Natural killer cell (primary cell): Measurements from ENCODE around the gene GOLGA1. TPM values are rescaled to one million over a fixed set of nuclear protein-coding genes. Genes with fewer than 3 reads are reported as not detected.

Experiments
- ATAC-seq, 3 donors: fragments of 150-1000 bp in 2 of 3; fragments of 200-7000 bp in 1 of 3; cut with Tn5 transposase; 1 replicate in 1 of 3; 2 replicates in 2 of 3; pipeline ENCODE4 v1.10.0; 2021; ENCODE audit warnings: mild to moderate bottlenecking in 2 of 3, moderate library complexity in 2 of 3
- DNase-seq, 2 donors: peaks; one replicate each; pipeline versions ENCODE4 v3.0.0 to v3.0.0-alpha.2; 2013 to 2021; ENCODE audit warnings: mixed read lengths in 1 of 2
- H3K27ac ChIP-seq: one replicate; pipeline ENCODE4 v1.5.1; 2013; ENCODE audit warnings: mild to moderate bottlenecking, low read length
- H3K27me3 ChIP-seq: one replicate; pipeline ENCODE4 v1.6.1; 2013; ENCODE audit warnings: low read length; ENCODE audit not compliant: control insufficient read depth, insufficient read depth
- H3K36me3 ChIP-seq: one replicate; pipeline ENCODE4 v1.6.1; 2013; ENCODE audit warnings: low read length; ENCODE audit not compliant: control insufficient read depth, insufficient read depth
- H3K4me1 ChIP-seq: one replicate; pipeline ENCODE4 v1.6.1; 2013; ENCODE audit warnings: low read length; ENCODE audit not compliant: control insufficient read depth, insufficient read depth
- H3K4me3 ChIP-seq: one replicate; pipeline ENCODE4 v1.5.1; 2013; ENCODE audit warnings: low read length
- H3K9me3 ChIP-seq: one replicate; pipeline ENCODE4 v1.6.1; 2013; ENCODE audit warnings: low read length; ENCODE audit not compliant: control insufficient read depth, insufficient read depth
- H3K27ac Mint-ChIP-seq, 2 donors: one replicate each; pipeline ENCODE4 v1.8.0; 2022; ENCODE audit warnings: mild to moderate bottlenecking in 2 of 2, mixed read lengths in 2 of 2, moderate library complexity in 1 of 2
- H3K27me3 Mint-ChIP-seq, 2 donors: one replicate each; pipeline ENCODE4 v1.8.0; 2022; ENCODE audit warnings: low read depth in 2 of 2, mixed read lengths in 2 of 2
- H3K36me3 Mint-ChIP-seq: one replicate; pipeline ENCODE4 v1.8.0; 2022; ENCODE audit warnings: mixed read lengths
- H3K4me1 Mint-ChIP-seq, 2 donors: one replicate each; pipeline ENCODE4 v1.8.0; 2022; ENCODE audit warnings: mixed read lengths in 2 of 2
- H3K4me3 Mint-ChIP-seq: one replicate; pipeline ENCODE4 v1.8.0; 2022; ENCODE audit warnings: mild to moderate bottlenecking, moderate library complexity, mixed read lengths
- H3K9me3 Mint-ChIP-seq, 2 donors: one replicate each; pipeline ENCODE4 v1.8.0; 2022; ENCODE audit warnings: mixed read lengths in 2 of 2
- WGBS: methylation state at CpG from one replicate; pipeline ENCODE4 v1.1.7; 2013; ENCODE audit warnings: missing lambda C conversion rate; ENCODE audit not compliant: insufficient coverage; 5-methylcytosine and 5-hydroxymethylcytosine counted together
- intact Hi-C: fragments of 100-400 bp; cut with micrococcal nuclease; formaldehyde crosslinking; loops from one replicate; pipeline ENCODE4 v1.14.2; 2022
- total RNA-seq, 4 donors: library from RNA; stranded (reverse); fragments of 120-200 nt in 1 of 4; gene quantifications; one replicate each; pipeline versions ENCODE4 v1.2.3 to v1.2.4, GENCODE V29; 2013 to 2022
- TF ChIP-seq, protein P1 (sequence below): fragments of 200-600 bp; IDR thresholded peaks from one replicate; pipeline ENCODE4 v1.8.0; 2022; ENCODE audit warnings: antibody characterized with exemption

GOLGA1 gene
- total RNA-seq, 3 donors from 2014 or later (not counting 1 experiment from before 2014, with no cell fraction given): 21.5 to 32.4 (median 27.0) TPM

DNA sequence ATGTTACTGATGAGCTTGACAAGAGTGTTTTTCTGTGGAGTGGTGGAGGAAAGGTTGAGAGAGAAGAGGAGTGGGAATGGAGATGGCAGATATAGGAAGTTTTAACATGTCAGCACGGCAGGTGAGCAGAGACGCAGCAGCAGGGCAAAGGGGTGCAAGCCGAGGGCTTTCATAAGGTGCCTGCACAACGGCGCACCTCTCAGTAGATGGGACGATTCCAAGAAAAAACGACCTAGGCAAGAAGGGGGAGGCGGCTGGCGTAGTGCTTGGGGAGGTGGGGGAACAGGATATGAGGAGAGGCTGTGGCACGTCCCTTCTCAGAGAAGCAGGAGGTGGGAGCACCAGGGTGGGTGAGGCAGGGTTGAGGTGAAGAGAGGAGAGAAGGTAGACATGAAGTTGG lies 54.4 kb downstream of the GOLGA1 start:
- no peaks in the 10 kb centered on the region for H3K36me3 Mint-ChIP-seq
- no peaks in the 10 kb centered on the region for H3K9me3 ChIP-seq
- intact Hi-C loops: no loop called here
- WGBS: 96% methylated on average over 10 of the region's 10 CpGs
- TF ChIP-seq, protein P1, sequence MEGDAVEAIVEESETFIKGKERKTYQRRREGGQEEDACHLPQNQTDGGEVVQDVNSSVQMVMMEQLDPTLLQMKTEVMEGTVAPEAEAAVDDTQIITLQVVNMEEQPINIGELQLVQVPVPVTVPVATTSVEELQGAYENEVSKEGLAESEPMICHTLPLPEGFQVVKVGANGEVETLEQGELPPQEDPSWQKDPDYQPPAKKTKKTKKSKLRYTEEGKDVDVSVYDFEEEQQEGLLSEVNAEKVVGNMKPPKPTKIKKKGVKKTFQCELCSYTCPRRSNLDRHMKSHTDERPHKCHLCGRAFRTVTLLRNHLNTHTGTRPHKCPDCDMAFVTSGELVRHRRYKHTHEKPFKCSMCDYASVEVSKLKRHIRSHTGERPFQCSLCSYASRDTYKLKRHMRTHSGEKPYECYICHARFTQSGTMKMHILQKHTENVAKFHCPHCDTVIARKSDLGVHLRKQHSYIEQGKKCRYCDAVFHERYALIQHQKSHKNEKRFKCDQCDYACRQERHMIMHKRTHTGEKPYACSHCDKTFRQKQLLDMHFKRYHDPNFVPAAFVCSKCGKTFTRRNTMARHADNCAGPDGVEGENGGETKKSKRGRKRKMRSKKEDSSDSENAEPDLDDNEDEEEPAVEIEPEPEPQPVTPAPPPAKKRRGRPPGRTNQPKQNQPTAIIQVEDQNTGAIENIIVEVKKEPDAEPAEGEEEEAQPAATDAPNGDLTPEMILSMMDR: no peak
- H3K27me3 Mint-ChIP-seq: no peaks in the 10 kb centered on the region
- H3K27ac Mint-ChIP-seq: no peak overlapping the region
- H3K4me3 Mint-ChIP-seq: no peak overlapping the region
- peaks cover 4 to 5% of the 10 kb centered on the region in 2 donors for H3K4me1 Mint-ChIP-seq
- no peaks in the 10 kb centered on the region for H3K9me3 Mint-ChIP-seq
- peaks cover 6% of the 10 kb centered on the region for H3K4me1 ChIP-seq
- H3K27ac ChIP-seq: no peak overlapping the region
- H3K27me3 ChIP-seq: no peaks in the 10 kb centered on the region
- peaks cover 62% of the 10 kb centered on the region for H3K36me3 ChIP-seq
- H3K4me3 ChIP-seq: no peak overlapping the region
- ATAC-seq (no peak), DNase-seq (no peak)

DNA sequence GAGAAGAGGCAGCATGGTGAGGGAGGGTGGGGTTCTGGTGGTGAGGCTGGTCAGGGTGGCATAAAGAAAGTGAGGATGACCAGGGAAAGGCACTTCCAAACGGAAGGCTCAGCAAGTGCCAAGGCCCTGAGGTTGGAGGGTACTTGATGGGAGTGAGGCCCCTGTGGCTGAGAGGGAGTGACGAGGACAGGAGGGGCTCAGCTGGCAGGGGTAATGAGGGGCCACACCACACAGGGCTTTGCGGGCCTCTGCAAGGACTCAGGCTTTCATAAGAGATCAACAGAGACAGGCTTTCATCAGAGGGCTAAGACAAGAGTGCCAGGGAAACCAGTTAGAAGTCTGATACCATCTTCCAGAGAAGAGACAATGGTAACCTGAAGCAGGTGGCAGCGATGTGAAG lies 55.3 kb downstream of the GOLGA1 start:
- H3K4me3 Mint-ChIP-seq: no peak overlapping the region
- 97% methylated on average over 4 of the region's 4 CpGs for WGBS
- ATAC-seq (no peak), DNase-seq (no peak)
- Histone ChIP-seq H3K4me1 (peaks cover 15% of the 10 kb centered on the region), H3K27me3 (no peaks in the 10 kb centered on the region), H3K9me3 (no peaks in the 10 kb centered on the region), H3K36me3 (peaks cover 66% of the 10 kb centered on the region), H3K4me3 (no peak overlapping the region), H3K27ac (no peak overlapping the region)
- intact Hi-C loops: no loop called here
- TF ChIP-seq, protein P1: no peak
- no peaks in the 10 kb centered on the region for H3K36me3 Mint-ChIP-seq
- H3K27me3 Mint-ChIP-seq: no peaks in the 10 kb centered on the region
- peaks cover 7 to 9% of the 10 kb centered on the region in 2 donors for H3K4me1 Mint-ChIP-seq
- no peak overlapping the region for H3K27ac Mint-ChIP-seq
- no peaks in the 10 kb centered on the region for H3K9me3 Mint-ChIP-seq

DNA sequence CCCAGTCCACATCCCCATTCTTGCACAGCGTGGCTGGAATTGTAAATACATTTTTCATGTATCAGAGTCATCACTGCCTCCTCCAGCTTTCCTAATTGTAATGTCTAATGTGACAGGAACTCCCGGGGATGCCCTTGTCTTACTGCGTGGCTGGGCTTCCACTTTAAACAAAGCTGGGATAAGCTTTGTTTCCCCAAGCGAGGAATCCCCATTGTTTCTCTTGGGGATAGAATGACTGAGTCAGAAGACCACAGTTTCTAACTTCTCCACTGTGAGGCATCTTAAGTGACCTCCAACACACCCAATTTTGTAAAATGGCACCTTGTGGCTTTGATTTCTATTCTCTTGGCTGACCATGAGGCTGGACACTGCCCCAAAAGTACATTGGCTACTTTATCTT lies 56.5 kb downstream of the GOLGA1 start:
- no peak overlapping the region for H3K4me3 Mint-ChIP-seq
- H3K4me1 Mint-ChIP-seq: peaks cover 10 to 11% of the 10 kb centered on the region in 2 donors
- WGBS: 88% methylated on average over 4 of the region's 4 CpGs
- DNase-seq (no peak), ATAC-seq (no peak)
- Histone ChIP-seq H3K36me3 (peaks cover 68% of the 10 kb centered on the region), H3K4me1 (peaks cover 22% of the 10 kb centered on the region), H3K27me3 (no peaks in the 10 kb centered on the region), H3K9me3 (no peaks in the 10 kb centered on the region), H3K4me3 (no peak overlapping the region), H3K27ac (no peak overlapping the region)
- H3K27ac Mint-ChIP-seq: no peak overlapping the region
- TF ChIP-seq, protein P1: no peak
- H3K27me3 Mint-ChIP-seq: no peaks in the 10 kb centered on the region
- H3K9me3 Mint-ChIP-seq: no peaks in the 10 kb centered on the region
- H3K36me3 Mint-ChIP-seq: peaks cover 2% of the 10 kb centered on the region
- intact Hi-C loops: no loop called here

DNA sequence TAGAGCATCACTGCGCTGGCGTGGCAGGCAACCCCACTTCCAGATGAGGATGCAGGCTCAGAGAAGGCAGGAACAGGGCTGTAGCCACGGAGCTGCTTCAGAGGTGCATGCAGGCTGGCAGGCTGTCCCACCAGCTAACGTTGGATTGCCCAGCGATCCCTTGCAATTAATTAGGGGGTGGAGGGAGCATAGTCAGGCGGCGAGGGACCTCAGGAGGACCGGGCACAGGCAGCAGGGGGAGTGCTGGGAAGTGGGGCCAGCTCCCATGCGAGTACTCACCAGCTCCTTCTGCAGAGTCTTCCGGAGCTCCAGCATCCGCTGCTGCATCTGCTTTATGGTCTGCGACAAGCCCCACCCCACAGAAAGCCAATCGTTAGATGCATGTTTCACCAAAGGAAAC lies 58.7 kb downstream of the GOLGA1 start:
- Histone ChIP-seq H3K27ac (no peak overlapping the region), H3K9me3 (no peaks in the 10 kb centered on the region), H3K4me3 (no peak overlapping the region), H3K36me3 (peaks cover 73% of the 10 kb centered on the region), H3K4me1 (peaks cover 22% of the 10 kb centered on the region), H3K27me3 (no peaks in the 10 kb centered on the region)
- no peaks in the 10 kb centered on the region for H3K27me3 Mint-ChIP-seq
- H3K4me1 Mint-ChIP-seq: peaks cover 24 to 27% of the 10 kb centered on the region in 2 donors
- ATAC-seq (no peak), DNase-seq (no peak)
- TF ChIP-seq, protein P1: no peak
- H3K27ac Mint-ChIP-seq: peak overlapping the region in 1 of 2 donors; percentile 69
- peaks cover 12% of the 10 kb centered on the region for H3K36me3 Mint-ChIP-seq
- no peak overlapping the region for H3K4me3 Mint-ChIP-seq
- H3K9me3 Mint-ChIP-seq: no peaks in the 10 kb centered on the region
- 91% methylated on average over 13 of the region's 13 CpGs for WGBS
- intact Hi-C loops: no loop called here
